ENCODE data around the gene GRM4.

DNA sequence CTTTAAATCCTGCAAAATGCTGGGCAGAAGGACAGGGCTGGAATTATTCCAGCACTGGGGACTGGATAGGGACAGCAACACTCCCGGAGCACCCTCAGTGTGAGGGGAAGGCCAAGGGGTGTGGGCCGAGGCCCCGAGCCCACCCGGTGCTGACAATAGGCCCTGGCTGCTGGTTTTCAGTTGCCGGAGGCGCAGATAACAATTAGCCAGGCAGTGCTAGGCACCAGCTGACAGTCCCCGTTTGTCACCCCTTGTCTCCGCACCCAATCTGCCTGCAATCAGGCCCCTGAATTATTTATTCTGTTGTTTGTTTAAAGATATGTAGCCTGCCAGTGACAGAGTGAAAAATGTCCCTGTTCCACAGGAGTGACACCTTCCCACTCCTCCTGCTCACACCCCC, 120.0 kb downstream of the GRM4 start:
- TF ChIP-seq, protein P1, sequence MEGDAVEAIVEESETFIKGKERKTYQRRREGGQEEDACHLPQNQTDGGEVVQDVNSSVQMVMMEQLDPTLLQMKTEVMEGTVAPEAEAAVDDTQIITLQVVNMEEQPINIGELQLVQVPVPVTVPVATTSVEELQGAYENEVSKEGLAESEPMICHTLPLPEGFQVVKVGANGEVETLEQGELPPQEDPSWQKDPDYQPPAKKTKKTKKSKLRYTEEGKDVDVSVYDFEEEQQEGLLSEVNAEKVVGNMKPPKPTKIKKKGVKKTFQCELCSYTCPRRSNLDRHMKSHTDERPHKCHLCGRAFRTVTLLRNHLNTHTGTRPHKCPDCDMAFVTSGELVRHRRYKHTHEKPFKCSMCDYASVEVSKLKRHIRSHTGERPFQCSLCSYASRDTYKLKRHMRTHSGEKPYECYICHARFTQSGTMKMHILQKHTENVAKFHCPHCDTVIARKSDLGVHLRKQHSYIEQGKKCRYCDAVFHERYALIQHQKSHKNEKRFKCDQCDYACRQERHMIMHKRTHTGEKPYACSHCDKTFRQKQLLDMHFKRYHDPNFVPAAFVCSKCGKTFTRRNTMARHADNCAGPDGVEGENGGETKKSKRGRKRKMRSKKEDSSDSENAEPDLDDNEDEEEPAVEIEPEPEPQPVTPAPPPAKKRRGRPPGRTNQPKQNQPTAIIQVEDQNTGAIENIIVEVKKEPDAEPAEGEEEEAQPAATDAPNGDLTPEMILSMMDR (IDR thresholded peaks at IDR 0.05): no peak
- TF ChIP-seq POLR2A (IDR thresholded peaks at IDR 0.05): no peak
